ENCODE results near the gene LIPA.

The LIPA gene

DNA sequence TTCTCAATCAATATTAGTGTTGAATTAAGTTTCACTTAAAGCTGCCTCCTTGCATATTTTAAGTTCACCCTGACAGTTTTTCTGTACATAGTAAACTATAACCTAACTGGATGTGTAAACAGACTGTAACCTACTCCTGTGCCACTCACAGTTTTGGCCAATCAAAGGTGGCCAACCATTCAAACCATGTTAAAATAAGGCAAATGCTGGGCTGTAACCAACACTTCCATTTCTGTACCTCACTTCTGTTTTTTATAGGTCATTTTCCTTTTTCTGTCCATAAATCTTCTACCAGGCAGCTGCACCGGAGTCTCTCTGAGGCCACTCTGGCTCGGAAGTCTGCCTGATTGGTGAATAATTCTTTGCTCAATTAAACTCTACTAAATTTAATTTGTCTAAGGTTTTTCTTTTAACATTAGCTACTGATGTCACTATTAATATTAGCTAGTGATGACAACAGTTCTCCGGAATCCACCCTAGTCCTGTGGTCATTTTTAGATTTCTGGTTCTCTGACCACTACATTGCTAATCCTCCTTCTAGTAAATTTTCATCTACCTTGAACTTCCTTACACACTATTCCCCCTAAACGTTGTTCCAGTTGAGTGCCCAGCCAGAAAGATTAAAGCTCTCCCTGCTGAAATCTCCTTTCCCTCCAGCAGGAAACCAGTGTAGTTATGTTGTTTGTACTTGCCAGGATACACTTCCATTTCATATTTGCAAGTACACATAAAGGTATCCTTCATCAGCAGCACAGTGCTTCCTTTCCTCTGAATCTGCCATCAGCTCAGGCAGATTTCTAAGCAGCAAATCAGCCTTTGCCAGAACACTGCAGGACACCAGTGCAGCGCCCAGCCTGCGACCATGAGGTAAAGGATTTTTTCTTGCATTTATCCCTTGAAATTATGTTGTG, 31.7 kb upstream of the LIPA start:
- Histone ChIP-seq H3K4me1 (peaks cover 0 to 63% (median 45%) of the 10 kb centered on the region in 4 donors), H3K27me3 (no peaks in the 10 kb centered on the region), H3K36me3 (no peaks in the 10 kb centered on the region), H3K4me3 (peak overlapping the region; percentile 28 to 34), H3K9me3 (no peaks in the 10 kb centered on the region), H3K27ac (peak overlapping the region; percentile 82)
- TF ChIP-seq, protein P1, sequence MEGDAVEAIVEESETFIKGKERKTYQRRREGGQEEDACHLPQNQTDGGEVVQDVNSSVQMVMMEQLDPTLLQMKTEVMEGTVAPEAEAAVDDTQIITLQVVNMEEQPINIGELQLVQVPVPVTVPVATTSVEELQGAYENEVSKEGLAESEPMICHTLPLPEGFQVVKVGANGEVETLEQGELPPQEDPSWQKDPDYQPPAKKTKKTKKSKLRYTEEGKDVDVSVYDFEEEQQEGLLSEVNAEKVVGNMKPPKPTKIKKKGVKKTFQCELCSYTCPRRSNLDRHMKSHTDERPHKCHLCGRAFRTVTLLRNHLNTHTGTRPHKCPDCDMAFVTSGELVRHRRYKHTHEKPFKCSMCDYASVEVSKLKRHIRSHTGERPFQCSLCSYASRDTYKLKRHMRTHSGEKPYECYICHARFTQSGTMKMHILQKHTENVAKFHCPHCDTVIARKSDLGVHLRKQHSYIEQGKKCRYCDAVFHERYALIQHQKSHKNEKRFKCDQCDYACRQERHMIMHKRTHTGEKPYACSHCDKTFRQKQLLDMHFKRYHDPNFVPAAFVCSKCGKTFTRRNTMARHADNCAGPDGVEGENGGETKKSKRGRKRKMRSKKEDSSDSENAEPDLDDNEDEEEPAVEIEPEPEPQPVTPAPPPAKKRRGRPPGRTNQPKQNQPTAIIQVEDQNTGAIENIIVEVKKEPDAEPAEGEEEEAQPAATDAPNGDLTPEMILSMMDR (IDR thresholded peaks at IDR 0.05) = peak in 1 of 2 experiments; percentile 7
- no peak for DNase-seq
- intact Hi-C loops (cut with DNase I; ENCODE audit: low total_unique reads) = no loop called here

DNA sequence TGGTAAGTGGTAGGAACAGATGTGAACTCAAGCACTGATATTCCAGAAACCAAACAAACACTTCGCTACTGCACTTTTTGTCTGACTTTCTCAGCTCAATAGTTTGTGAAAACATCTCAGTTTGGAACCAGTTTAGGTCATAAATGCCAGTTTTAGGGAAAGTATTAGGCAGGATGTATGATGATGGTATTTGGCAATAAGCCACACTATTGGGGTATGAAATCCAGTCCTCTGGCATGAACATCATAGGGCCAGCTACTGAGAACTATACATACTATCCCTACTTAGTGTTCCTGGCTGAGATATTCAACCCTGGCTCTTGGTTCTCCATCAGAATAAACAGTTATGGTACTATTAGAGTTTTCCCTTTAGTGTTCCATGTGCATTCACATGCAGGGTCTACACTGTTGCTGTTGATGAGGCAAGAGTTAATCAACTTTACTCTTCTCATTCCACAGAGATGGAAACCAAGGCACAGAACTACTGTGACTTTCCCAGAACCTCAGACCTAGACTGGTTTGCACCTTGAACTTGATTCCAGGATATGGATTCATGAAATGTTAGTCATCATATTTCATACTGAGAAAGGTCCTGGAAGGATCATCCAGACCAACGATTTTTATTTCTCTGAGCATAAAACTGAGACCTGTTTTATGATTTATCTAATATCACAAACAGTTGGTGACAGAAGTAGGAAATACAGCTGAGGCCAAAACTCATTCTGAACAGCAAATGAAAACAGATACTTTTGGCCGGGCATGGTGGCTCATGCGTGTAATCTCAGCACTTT, 30.2 kb upstream of the LIPA start:
- DNase-seq = no peak
- intact Hi-C loops (cut with DNase I; ENCODE audit: low total_unique reads) = no loop called here

DNA sequence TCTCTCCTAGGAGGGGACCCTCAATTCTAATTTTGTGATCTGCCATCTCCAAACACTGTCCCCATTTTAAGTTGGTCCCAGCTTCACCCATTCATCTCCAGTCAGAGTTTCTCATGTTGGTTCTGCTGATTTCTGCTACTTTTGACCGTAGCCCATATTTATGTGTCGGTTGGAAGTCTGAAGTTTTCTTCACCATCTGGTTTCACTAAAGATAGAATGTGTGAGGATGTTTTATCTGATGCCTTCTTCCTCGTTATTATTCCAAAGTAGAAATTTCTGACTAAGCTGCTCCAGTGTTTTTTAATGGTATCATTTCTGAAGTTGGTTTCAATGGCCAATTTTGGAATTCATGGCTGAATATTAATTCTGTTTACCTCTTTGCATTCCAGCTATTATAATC, 28.9 kb upstream of the LIPA start:
- H3K27ac ChIP-seq = peak overlapping the region in 1 of 2 donors; percentile 82
- no peaks in the 10 kb centered on the region for H3K36me3 ChIP-seq
- no peak for DNase-seq
- no peaks in the 10 kb centered on the region for H3K9me3 ChIP-seq
- intact Hi-C loops (cut with DNase I; ENCODE audit: low total_unique reads) = no loop called here
- TF ChIP-seq, protein P1 (IDR thresholded peaks at IDR 0.05) = no peak
- peaks cover 0 to 80% (median 53%) of the 10 kb centered on the region in 4 donors for H3K4me1 ChIP-seq
- H3K27me3 ChIP-seq = no peaks in the 10 kb centered on the region
- H3K4me3 ChIP-seq = no peak overlapping the region

More for the DNA sequence above, 30.2 kb upstream of the LIPA start:
- peaks cover 0 to 76% (median 51%) of the 10 kb centered on the region in 4 donors for H3K4me1 ChIP-seq
- no peaks in the 10 kb centered on the region for H3K36me3 ChIP-seq
- no peaks in the 10 kb centered on the region for H3K27me3 ChIP-seq
- TF ChIP-seq, protein P1 (IDR thresholded peaks at IDR 0.05) = no peak
- no peaks in the 10 kb centered on the region for H3K9me3 ChIP-seq
- no peak overlapping the region for H3K4me3 ChIP-seq
- H3K27ac ChIP-seq = peak overlapping the region; percentile 82

DNA sequence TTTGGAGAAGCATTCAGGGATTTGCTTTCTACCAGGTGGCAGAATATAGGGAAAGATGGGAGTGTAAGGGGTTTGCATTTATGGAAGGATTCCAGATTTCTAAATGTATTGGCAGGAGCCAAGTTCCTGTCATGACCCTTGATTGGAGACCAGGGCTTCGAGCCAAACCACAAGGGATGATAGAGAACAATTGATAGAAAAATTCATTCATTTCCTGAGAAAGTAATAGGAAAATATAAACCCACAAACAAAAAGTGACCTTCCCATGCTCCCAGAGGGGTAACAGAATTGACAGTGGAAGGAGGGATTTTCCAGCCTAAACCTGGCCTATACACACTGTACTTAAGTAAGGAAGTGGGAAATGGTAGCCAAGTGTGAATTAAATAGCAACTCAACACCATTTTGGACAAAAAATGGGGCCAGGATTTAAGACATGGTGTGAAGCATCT, 27.9 kb upstream of the LIPA start:
- TF ChIP-seq, protein P1 (IDR thresholded peaks at IDR 0.05) = no peak
- peak overlapping the region; percentile 81 to 86 for H3K27ac ChIP-seq
- intact Hi-C loops (cut with DNase I; ENCODE audit: low total_unique reads) = no loop called here
- no peaks in the 10 kb centered on the region for H3K9me3 ChIP-seq
- H3K4me1 ChIP-seq = peaks cover 0 to 80% (median 55%) of the 10 kb centered on the region in 4 donors
- DNase-seq = no peak
- H3K27me3 ChIP-seq = no peaks in the 10 kb centered on the region
- H3K36me3 ChIP-seq = no peaks in the 10 kb centered on the region
- H3K4me3 ChIP-seq = no peak overlapping the region

DNA sequence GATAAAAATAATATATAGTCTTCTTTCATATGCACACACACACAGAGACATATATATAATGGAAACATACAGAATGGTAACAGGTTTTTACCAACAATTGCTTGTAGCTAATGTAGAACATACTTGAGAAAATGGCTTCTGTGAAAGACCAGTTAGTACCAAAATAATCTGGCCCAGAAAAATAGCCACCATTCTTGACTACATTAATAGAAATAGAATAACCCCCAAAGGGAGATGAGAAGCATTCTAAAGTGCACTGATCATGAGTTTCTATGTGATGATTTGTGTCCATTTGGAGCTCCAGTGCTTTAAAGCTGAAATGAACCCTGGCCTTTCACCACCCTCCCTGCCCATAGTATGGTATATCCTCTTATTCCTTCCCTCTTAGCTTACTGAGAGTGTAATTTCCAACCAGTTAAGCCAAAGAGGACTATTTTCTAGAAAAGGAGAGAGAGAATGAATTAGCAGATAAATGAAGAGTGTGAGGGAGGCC, 27.4 kb upstream of the LIPA start:
- H3K4me1 ChIP-seq = peaks cover 0 to 77% (median 54%) of the 10 kb centered on the region in 4 donors
- no peaks in the 10 kb centered on the region for H3K27me3 ChIP-seq
- TF ChIP-seq, protein P1 (IDR thresholded peaks at IDR 0.05) = no peak
- H3K27ac ChIP-seq = peak overlapping the region; percentile 81 to 86
- no peak for DNase-seq
- H3K9me3 ChIP-seq = no peaks in the 10 kb centered on the region
- intact Hi-C loops (cut with DNase I; ENCODE audit: low total_unique reads) = no loop called here
- no peaks in the 10 kb centered on the region for H3K36me3 ChIP-seq
- H3K4me3 ChIP-seq = no peak overlapping the region

Measured in tibial artery (tissue), 4 donors.